NCI-H748 (cell line): ENCODE results near the gene MFAP2.

ENCODE experiments used
- DNase-seq: peaks from one replicate; lab custom pipeline; 2025; ENCODE audit not compliant: unreplicated experiment; lab: John Stamatoyannopoulos, UW

MFAP2 gene

DNA sequence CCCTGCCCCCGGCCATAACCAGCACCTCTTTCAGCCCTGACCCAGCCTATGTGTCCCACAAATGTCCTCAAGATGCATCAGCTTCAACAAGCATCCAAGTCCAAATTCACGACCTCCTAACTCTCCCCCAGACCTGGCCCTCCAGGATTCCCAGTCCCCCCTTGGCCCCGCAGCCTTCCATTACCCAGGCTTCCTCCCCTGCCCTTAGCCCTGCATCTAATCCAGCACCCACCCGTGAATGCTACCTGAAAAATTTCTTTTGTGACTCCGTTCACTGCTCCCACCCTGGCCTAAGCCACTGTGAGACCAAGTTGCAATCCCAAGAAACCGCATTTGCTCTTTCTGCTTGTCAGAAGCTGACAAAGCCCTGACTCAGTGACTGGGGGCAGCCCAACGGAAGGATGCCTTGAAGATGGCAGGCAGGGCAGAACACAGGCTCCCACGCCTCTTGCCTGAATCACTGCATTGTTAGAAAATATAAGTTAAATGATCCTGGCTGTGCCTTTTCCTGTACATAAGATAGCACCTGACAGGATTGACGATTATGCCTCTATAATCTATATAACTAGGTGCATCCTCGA, 939 bp upstream of the MFAP2 start:
- DNase-seq, result no peak

GRCh38 chr1:16979475-16980327, 719 bp downstream of the MFAP2 start:
- no peak for DNase-seq

DNA sequence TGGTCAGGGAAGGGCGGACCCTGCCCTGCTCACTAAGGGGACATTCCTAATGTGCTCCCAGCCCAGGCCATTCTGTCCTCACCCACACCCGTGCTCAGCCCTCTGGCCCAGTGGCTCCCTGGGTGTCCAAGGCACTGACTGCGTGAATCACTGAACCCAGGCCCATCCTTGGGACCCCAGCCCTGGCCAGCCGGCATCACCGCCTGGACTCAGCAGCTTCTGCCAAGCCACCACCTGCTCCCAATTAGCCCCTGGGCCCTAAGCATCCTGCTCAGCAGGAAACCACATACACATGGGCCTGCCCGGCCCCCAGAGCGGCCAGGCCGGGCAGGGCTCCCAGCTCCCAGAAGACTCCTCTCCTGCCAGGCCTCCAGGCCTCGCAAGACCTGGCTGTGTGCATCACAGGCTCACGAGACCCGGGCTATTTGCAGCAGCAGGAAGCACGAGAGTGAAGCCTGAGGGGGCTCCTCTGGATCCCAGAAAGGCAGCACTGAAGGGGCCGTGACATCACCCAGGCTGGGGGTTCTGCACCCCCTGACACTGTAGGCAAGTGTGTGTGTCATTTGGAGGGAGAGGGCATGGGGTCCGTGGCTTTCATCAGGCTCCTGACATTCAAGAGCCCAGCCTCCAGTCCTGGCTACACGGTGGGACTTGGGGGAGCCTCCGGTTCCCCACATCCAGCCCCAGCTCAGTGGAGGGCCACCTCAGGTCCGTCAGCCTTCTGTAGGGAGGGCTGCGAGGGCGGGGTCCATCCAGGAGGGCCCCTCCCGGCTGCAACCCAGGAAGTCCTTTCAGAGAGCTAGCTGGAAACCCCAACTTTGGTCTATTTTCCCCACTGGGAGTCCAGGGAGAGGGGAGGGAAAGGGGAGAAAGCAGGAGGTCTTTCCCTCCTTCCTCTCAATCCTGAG, 1.6 kb downstream of the MFAP2 start:
- DNase-seq, result no peak

DNA sequence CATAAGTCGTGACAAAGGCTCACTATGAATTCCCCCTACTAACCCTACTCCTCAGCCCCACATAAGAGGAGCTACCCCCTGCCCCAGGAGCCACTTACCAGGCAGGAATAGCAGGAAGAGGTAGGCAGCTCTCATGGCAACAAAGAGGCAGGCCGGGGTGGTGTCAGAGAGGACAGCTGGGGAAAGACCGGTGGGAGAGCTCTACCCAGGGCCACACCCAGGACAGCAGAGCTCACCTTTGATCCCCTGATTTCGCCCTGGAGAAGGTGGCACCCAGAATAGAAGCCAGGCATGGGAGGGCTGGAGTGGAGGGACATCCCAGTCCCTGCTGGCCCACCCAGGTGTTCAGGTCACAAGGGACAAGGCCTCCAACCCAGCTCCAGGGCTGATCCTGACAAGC, 2.3 kb downstream of the MFAP2 start:
- DNase-seq, result no peak

DNA sequence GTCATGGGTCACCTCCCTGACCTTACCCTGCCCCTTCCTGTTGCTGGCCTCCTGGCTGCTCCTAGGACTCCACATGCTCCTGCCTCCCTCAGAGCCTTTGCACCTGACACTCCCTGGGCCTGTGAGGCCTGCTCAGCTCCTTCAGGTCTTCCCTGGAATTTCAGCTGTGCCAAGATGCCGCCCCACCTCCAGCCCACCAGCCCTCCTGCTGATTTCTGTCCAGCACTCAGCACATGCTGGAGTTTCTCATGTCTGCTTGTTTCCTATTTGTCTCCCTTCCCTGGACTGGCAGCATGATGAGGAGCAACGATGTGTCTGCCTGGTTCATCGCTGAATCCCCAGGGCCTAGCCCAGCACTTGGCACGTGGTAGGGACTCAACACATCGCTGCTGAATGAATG, 3.0 kb downstream of the MFAP2 start:
- no peak for DNase-seq

DNA sequence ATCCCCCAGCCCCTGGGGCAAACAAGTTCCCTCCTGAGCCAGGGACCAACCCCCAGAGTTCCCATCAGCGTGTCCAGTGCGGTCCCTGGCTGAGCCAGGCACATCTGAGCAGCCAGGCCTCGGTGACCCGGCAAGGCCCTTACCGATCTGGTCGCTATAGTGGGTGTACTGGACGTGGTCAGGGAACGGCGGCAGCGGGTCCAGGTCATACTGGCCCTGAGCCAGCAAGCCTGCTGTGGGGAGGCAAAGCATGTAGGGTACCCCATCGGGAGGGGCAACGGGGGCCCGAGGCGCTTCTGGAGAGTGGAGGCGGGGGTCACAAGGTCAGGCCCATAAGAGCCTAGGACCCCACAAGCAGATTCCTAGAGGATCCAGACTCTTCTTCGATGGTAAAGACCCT, 3.5 kb downstream of the MFAP2 start:
- no peak for DNase-seq

DNA sequence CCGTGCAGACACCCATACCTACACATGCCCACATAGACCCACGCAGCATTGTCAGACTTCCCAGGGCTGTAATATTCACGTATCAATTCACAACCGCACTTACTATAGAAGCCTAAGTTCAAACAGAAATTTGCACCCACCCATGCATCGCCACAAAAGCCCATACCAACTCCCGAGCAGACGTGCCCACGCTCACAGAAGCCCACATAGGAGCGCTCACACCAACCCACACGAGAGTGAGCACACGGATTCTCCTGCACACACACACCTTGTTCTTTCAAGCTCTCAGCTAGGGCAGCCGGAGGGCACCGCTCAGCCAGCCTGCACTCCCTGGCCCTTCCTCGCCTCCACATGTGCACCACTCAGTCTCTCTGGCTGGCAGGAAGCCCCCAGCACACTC, 4.6 kb downstream of the MFAP2 start:
- no peak for DNase-seq

- no peak for DNase-seq
Observed at GRCh38 chr1:16975211-16975610, 5.2 kb downstream of the MFAP2 start.

DNA sequence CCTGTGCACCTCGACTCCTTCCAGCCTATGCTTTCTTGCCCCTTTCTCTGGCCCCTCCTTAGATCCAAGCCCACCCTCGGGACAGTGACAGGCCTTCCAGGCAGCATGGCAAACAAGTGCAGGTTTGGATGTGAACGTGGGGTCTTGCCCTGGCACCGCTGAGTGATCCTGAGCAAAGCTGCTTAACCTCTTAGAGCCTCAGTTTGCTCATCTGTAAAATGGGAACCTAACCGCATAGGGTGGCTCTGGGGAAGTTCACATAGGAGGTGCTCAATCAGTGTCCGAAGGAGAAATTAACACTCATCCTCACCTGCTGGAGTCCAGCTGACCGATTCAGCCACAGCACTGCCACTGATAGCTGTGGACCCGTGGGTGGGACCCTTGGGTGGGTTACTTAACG, 7.2 kb downstream of the MFAP2 start:
- DNase-seq, result no peak

DNA sequence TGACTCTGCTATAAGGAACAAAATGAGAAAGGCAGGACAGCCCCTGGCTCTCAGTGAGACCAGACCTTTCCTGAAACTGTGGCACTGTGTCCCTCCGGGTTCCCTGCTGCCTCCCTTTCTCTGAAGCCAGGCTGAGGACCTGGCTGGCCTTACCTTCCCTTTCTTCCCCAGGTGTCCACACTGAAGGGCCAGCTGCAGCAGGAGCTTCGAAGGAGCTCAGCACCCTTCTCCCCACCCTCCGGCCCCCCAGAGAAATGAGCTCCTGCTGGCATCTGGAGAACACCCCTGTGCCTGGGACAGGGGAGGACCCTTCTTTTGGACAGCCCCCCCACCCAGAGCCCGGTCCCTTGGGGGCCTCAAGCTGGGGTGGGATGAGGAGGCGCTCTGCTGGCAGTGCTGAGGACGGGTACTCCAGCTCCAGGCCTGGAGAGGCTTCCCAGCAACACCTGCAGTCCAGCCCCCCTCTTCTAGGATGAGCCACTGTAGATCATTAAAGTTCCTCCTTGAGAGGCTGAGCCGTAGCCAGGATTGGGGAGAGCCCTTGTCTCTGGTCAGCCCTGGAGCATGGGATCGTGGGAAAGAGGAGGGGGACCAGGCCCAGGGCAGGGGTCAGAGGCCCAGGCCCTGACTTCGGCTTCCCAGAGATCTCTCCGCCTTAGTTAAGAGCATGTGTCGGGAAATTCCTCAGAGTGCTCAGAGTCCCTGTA, 8.1 kb downstream of the MFAP2 start:
- no peak for DNase-seq

DNA sequence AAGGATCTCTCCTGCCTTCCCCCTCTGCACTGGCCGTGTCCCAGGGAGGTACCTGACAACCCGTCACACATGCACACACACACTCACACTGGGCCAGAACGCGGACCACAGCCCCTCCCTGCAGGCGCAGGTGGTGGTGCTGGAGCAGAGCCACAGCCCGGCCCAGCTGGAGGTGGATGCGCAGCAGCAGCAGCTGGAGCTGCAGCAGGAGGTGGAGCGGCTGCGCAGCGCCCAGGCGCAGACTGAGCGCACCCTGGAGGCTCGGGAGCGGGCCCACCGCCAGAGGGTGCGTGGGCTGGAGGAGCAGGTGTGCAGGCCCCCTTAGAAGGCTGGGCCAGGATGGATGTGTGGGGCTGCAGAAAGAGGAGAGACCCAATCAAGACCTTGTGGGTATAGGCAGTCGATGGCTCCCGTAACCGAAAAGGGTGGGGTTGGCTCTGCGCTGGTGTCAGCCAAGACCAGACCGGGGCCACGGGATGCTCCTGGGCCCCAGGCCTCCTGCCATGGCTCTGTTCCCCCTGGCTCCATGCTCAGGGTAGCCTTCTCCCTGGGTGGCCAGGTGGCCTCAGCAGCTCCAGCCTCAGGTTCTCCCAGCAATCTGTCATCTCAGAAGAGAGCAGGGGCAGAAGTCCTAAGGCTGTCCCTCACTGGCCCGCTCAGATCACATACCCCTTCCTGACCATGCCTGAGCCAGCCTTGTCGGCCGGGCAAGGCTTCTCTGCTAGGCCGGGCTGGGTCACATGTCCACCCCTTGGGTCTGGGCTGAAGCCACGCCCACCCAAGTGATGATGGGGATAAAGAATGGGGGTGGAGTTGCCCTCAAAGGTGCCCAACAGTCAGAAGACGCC, 8.9 kb downstream of the MFAP2 start:
- no peak for DNase-seq

DNA sequence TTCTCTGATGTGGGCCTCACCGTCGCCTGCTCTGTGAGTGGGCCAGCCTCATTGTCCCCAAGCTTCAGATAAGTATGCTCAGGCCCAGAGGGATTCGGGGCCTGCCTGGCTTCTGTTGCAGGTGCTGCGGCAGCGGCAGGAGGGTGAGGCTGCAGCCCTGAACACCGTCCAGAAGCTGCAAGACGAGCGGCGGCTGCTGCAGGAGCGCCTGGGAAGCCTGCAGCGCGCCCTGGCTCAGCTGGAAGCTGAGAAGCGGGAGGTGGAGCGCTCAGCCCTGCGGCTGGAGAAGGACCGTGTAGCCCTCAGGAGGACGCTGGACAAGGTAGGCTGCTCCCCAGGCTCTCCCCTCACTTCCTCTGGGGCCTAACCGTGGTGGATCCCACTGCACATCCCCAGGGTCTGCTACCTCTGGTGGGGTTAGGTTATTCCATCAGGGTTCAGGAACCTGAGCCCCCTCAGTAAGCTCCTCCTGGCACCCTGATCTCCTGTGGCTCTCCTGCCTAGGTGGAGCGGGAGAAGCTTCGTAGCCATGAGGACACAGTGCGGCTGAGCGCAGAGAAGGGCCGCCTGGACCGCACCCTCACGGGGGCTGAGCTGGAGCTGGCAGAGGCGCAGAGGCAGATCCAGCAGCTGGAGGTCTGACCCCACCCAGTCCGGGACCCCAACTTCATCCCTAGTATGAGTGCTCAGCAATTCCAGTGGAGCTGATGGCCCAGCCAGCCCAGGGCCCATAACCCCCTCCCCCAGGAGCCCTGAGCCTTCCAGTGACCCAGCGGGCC, 10.1 kb downstream of the MFAP2 start:
- no peak for DNase-seq

GRCh38 chr1:16969651-16970050, 10.8 kb downstream of the MFAP2 start:
- DNase-seq, result no peak

DNA sequence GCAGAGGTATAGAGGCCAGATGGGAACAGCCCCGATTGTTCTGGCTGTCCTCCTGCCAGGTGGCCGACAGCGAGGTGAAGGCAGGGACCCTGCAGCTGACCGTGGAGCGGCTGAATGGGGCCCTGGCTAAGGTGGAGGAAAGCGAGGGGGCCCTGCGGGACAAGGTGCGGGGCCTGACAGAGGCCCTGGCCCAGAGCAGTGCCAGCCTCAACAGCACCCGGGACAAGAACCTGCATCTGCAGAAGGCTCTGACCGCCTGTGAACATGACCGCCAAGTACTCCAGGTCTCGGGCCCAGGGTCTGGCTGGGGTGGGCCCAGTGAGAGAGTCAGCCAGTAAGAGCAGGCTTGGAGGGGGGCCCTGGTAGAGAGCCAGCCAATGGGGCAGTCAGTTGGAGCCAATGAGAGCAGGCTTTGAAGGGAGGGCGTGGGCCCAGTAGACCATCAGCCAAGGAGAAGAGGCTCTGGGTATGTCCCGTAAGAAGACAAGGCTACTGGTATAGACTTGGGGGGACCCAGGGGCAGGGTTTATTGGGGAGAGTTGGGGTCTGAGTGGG, 11.3 kb downstream of the MFAP2 start:
- DNase-seq, result no peak

- no peak for DNase-seq
Observed at GRCh38 chr1:16968372-16968771, 12.0 kb downstream of the MFAP2 start.

GRCh38 chr1:16967962-16968361, 12.5 kb downstream of the MFAP2 start:
- DNase-seq, result no peak

DNA sequence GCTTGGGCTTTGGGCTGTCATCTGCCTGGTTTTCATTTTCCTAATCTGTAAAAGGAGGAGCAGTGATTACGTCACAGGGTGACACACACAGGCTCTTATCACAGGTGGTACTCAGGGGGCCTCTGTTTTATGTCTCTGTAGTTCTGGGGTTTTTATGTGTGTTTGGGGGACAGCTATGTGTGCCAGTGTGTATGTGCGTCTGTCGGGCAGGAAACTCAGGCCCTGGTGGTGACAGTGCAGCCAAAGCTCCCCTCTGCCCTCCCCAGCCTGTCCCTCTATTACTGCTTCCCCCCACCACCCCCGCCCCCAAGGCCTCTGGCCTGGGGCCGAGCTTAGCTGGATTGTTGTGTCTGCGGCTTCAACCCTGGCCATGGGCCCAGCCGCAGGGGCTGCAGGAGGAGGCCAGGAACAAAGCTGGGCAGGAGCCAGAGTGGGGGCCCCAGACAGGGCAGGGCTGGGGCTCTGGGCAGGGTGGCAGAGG, 13.3 kb downstream of the MFAP2 start:
- no peak for DNase-seq

- DNase-seq, result no peak
Observed at GRCh38 chr1:16966282-16966681, 14.1 kb downstream of the MFAP2 start.

DNA sequence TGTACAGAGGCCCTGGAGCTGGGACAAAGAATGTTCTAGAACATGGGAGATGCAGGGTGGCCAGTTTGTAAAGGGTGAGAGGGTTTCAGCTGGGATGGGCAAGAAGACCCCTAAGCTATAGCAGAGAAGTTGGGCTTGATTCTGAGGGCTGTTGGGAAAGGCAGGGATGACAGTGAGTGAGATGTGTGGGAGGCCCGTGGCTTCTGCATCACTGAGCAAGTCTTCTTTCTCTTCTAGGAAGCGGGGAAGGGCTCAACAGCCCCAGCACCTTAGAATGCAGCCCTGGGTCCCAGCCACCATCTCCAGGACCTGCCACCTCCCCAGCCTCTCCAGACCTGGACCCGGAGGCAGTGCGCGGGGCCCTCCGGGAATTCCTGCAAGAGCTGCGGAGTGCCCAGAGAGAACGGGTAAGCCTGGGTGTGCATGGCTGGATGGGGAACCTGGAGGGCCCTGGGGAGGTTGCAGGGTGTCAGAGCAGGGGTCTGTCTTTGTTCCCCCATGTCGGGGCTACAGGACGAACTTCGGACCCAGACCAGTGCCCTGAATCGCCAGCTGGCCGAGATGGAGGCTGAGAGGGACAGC, 14.8 kb downstream of the MFAP2 start:
- DNase-seq, result no peak
